ENCODE data around the gene KBTBD7. TPM values are rescaled to one million over a fixed set of nuclear protein-coding genes. Genes with fewer than 3 reads are reported as not detected.

Gene KBTBD7
- total and polyA plus RNA-seq, 2 experiments from 2014 or later = 12.2 to 19.1 TPM

- Histone ChIP-seq H2AFZ (no peak overlapping the region), H3K27me3 (ENCODE audit: insufficient read depth) (no peaks in the 10 kb centered on the region), H3K4me1 (ENCODE audit: insufficient read depth) (no peaks in the 10 kb centered on the region), H3F3A (replicated peaks; ENCODE audit: low read depth) (no peaks in the 10 kb centered on the region), H4K20me1 (replicated peaks; ENCODE audit: insufficient read depth) (no peaks in the 10 kb centered on the region), H3K4me3 (no peak overlapping the region), H3K9me2 (ENCODE audit: insufficient read depth) (no peaks in the 10 kb centered on the region), H3K27ac (ENCODE audit: low read depth) (no peak overlapping the region), H3K36me3 (ENCODE audit: insufficient read depth) (no peaks in the 10 kb centered on the region), H3K79me2 (replicated peaks; ENCODE audit: insufficient read depth) (no peaks in the 10 kb centered on the region; the same call in 1 of the 2 replicates), H3K4me2 (no peak overlapping the region)
- no peak overlapping the region for H3K4me3 Mint-ChIP-seq
- H3K27ac Mint-ChIP-seq = no peak overlapping the region
- no peaks in the 10 kb centered on the region for H3K27me3 Mint-ChIP-seq (ENCODE audit: insufficient read depth, low read depth, poor library complexity)
- DNase-seq (ENCODE audit: low spot score) (no peak), ATAC-seq (no peak)
- H3K4me1 Mint-ChIP-seq = peaks cover 3% of the 10 kb centered on the region; the same call in 2 of the 3 replicates
- H3K9me3 Mint-ChIP-seq = no peaks in the 10 kb centered on the region; the same call in 2 of the 3 replicates
- no peak for TF ChIP-seq ZNF114 (CRISPR knock-in tag; IDR thresholded peaks at IDR 0.05)
- TF ChIP-seq ZNF331 (CRISPR knock-in tag; IDR thresholded peaks at IDR 0.05; ENCODE audit: low read depth) = no peak
- peaks cover 2% of the 10 kb centered on the region; the same call in 1 of the 3 replicates for H3K36me3 Mint-ChIP-seq (ENCODE audit: low read depth)
Observed at GRCh38 chr13:41186481-41186880, 7.9 kb downstream of the KBTBD7 start.

GRCh38 chr13:41182231-41182630, 12.1 kb downstream of the KBTBD7 start:
- Histone ChIP-seq H3K4me3 (no peak overlapping the region), H3K4me1 (ENCODE audit: insufficient read depth) (no peaks in the 10 kb centered on the region), H3K4me2 (no peak overlapping the region), H3K36me3 (ENCODE audit: insufficient read depth) (no peaks in the 10 kb centered on the region), H3K27me3 (ENCODE audit: insufficient read depth) (no peaks in the 10 kb centered on the region), H3F3A (replicated peaks; ENCODE audit: low read depth) (no peaks in the 10 kb centered on the region), H3K79me2 (replicated peaks; ENCODE audit: insufficient read depth) (no peaks in the 10 kb centered on the region), H3K27ac (ENCODE audit: low read depth) (no peak overlapping the region), H3K9me2 (ENCODE audit: insufficient read depth) (no peaks in the 10 kb centered on the region), H2AFZ (no peak overlapping the region), H4K20me1 (replicated peaks; ENCODE audit: insufficient read depth) (no peaks in the 10 kb centered on the region)
- Mint-ChIP-seq H3K9me3 (peaks cover 6% of the 10 kb centered on the region; the same call in 1 of the 3 replicates), H3K4me1 (no peaks in the 10 kb centered on the region), H3K36me3 (ENCODE audit: low read depth) (peaks cover 6% of the 10 kb centered on the region; the same call in 1 of the 3 replicates), H3K27ac (no peak overlapping the region), H3K4me3 (no peak overlapping the region), H3K27me3 (ENCODE audit: insufficient read depth, low read depth, poor library complexity) (no peaks in the 10 kb centered on the region)
- ATAC-seq = no peak
- DNase-seq (ENCODE audit: low spot score) = no peak
- TF ChIP-seq STAT1 (IDR thresholded peaks at IDR 0.05; ENCODE audit: unreplicated experiment) (no peak), REST (IDR thresholded peaks at IDR 0.05; ENCODE audit: unreplicated experiment) (no peak), JUNB (IDR thresholded peaks at IDR 0.05; ENCODE audit: unreplicated experiment) (no peak), ETS1 (IDR thresholded peaks at IDR 0.05) (no peak), POLR2AphosphoS5 (IDR thresholded peaks at IDR 0.05; ENCODE audit: low read depth) (no peak), CREB1 (CRISPR knock-in tag; IDR thresholded peaks at IDR 0.05; ENCODE audit: low read depth) (no peak), ZNF462 (CRISPR knock-in tag; IDR thresholded peaks at IDR 0.05) (no peak), NANOG (IDR thresholded peaks at IDR 0.05; ENCODE audit: borderline replicate concordance) (no peak), EZH2phosphoT487 (IDR thresholded peaks at IDR 0.05; ENCODE audit: unreplicated experiment) (no peak)
